ENCODE results near the gene MAPKAP1. TPM values are rescaled to one million over a fixed set of nuclear protein-coding genes. Genes with fewer than 3 reads are reported as not detected.

MAPKAP1 gene
- total and polyA plus RNA-seq, 3 experiments from 2014 or later, result 64.7 to 119 (median 111) TPM

- H3K9me3 Mint-ChIP-seq, result no peaks in the 10 kb centered on the region
- DNase-seq, result no peak
- no peaks in the 10 kb centered on the region for H3K36me3 ChIP-seq (ENCODE audit: insufficient read depth, low read length)
- H3K27ac Mint-ChIP-seq, result peak overlapping the region in 3 of 8 donors; percentile 43 to 79 (median 50)
- ChIA-PET CTCF (interaction anchor here (0.6 kb wide), 1 partner anchor 36 kb away, joined by 3 read pairs; no protein-coding TSS in a partner anchor), POLR2A (no interaction called here)
- no peaks in the 10 kb centered on the region for H3K27me3 ChIP-seq (ENCODE audit: insufficient read depth, low read length, poor library complexity, severe bottlenecking)
- no peak overlapping the region for H3K4me3 Mint-ChIP-seq
- peaks cover 6 to 27% (median 7%) of the 10 kb centered on the region in 3 donors for H3K36me3 Mint-ChIP-seq
- H3K4me3 ChIP-seq (ENCODE audit: low read length), result no peak overlapping the region
- H3K27me3 Mint-ChIP-seq, result no peaks in the 10 kb centered on the region
- no peaks in the 10 kb centered on the region for H3K9me3 ChIP-seq (ENCODE audit: low read length)
- peaks cover 17 to 46% (median 23%) of the 10 kb centered on the region in 3 donors for H3K4me1 Mint-ChIP-seq
- peaks cover 4% of the 10 kb centered on the region for H3K4me1 ChIP-seq (ENCODE audit: insufficient read depth, low read length)
- no peak overlapping the region for H3K27ac ChIP-seq (ENCODE audit: low read depth, low read length)
Measured at GRCh38 chr9:125681657-125682056, 25.4 kb downstream of the MAPKAP1 start.

GRCh38 chr9:125681086-125681622 is 25.9 kb downstream of the MAPKAP1 start:
- DNase-seq, result no peak
- H3K9me3 ChIP-seq (ENCODE audit: low read length), result no peaks in the 10 kb centered on the region
- Mint-ChIP-seq H3K4me1 (peaks cover 17 to 45% (median 27%) of the 10 kb centered on the region in 3 donors), H3K27me3 (no peaks in the 10 kb centered on the region), H3K4me3 (no peak overlapping the region), H3K27ac (no peak overlapping the region), H3K36me3 (peaks cover 6 to 23% (median 7%) of the 10 kb centered on the region in 3 donors), H3K9me3 (no peaks in the 10 kb centered on the region)
- ChIA-PET POLR2A (no interaction called here), CTCF (interaction anchor here (0.6 kb wide), 1 partner anchor 36 kb away, joined by 3 read pairs; no protein-coding TSS in a partner anchor)
- peaks cover 4% of the 10 kb centered on the region for H3K4me1 ChIP-seq (ENCODE audit: insufficient read depth, low read length)
- no peaks in the 10 kb centered on the region for H3K36me3 ChIP-seq (ENCODE audit: insufficient read depth, low read length)
- no peak overlapping the region for H3K27ac ChIP-seq (ENCODE audit: low read depth, low read length)
- H3K27me3 ChIP-seq (ENCODE audit: insufficient read depth, low read length, poor library complexity, severe bottlenecking), result no peaks in the 10 kb centered on the region
- no peak overlapping the region for H3K4me3 ChIP-seq (ENCODE audit: low read length)

GRCh38 chr9:125680445-125680844 is 26.6 kb downstream of the MAPKAP1 start:
- Histone ChIP-seq H3K4me3 (ENCODE audit: low read length) (no peak overlapping the region), H3K27me3 (ENCODE audit: insufficient read depth, low read length, poor library complexity, severe bottlenecking) (no peaks in the 10 kb centered on the region), H3K36me3 (ENCODE audit: insufficient read depth, low read length) (no peaks in the 10 kb centered on the region), H3K9me3 (ENCODE audit: low read length) (no peaks in the 10 kb centered on the region), H3K4me1 (ENCODE audit: insufficient read depth, low read length) (peaks cover 4% of the 10 kb centered on the region), H3K27ac (ENCODE audit: low read depth, low read length) (no peak overlapping the region)
- Mint-ChIP-seq H3K9me3 (no peaks in the 10 kb centered on the region), H3K36me3 (peaks cover 6 to 18% (median 7%) of the 10 kb centered on the region in 3 donors), H3K27me3 (no peaks in the 10 kb centered on the region), H3K27ac (no peak overlapping the region), H3K4me3 (no peak overlapping the region), H3K4me1 (peaks cover 19 to 50% (median 31%) of the 10 kb centered on the region in 3 donors)
- POLR2A ChIA-PET, result interaction anchor here (0.6 kb wide), 1 partner anchor 9 kb away, joined by 5 read pairs; no protein-coding TSS in a partner anchor
- CTCF ChIA-PET, result no interaction called here
- DNase-seq, result no peak

- peaks cover 21 to 49% (median 38%) of the 10 kb centered on the region in 3 donors for H3K4me1 Mint-ChIP-seq
- Histone ChIP-seq H3K36me3 (ENCODE audit: insufficient read depth, low read length) (no peaks in the 10 kb centered on the region), H3K4me1 (ENCODE audit: insufficient read depth, low read length) (peaks cover 4% of the 10 kb centered on the region), H3K27me3 (ENCODE audit: insufficient read depth, low read length, poor library complexity, severe bottlenecking) (no peaks in the 10 kb centered on the region), H3K27ac (ENCODE audit: low read depth, low read length) (no peak overlapping the region), H3K4me3 (ENCODE audit: low read length) (no peak overlapping the region), H3K9me3 (ENCODE audit: low read length) (no peaks in the 10 kb centered on the region)
- H3K27ac Mint-ChIP-seq, result no peak overlapping the region
- H3K36me3 Mint-ChIP-seq, result peaks cover 0 to 12% (median 6%) of the 10 kb centered on the region in 3 donors
- no peaks in the 10 kb centered on the region for H3K27me3 Mint-ChIP-seq
- ChIA-PET CTCF (no interaction called here), POLR2A (no interaction called here)
- no peaks in the 10 kb centered on the region for H3K9me3 Mint-ChIP-seq
- no peak overlapping the region for H3K4me3 Mint-ChIP-seq
- no peak for DNase-seq
Measured at GRCh38 chr9:125679597-125680189, 27.3 kb downstream of the MAPKAP1 start.

- ChIA-PET POLR2A (no interaction called here), CTCF (no interaction called here)
- H3K4me3 Mint-ChIP-seq, result no peak overlapping the region
- no peaks in the 10 kb centered on the region for H3K27me3 ChIP-seq (ENCODE audit: insufficient read depth, low read length, poor library complexity, severe bottlenecking)
- H3K9me3 ChIP-seq (ENCODE audit: low read length), result no peaks in the 10 kb centered on the region
- H3K27ac ChIP-seq (ENCODE audit: low read depth, low read length), result no peak overlapping the region
- H3K36me3 ChIP-seq (ENCODE audit: insufficient read depth, low read length), result no peaks in the 10 kb centered on the region
- no peaks in the 10 kb centered on the region for H3K9me3 Mint-ChIP-seq
- peak overlapping the region in 1 of 8 donors; percentile 12 for H3K27ac Mint-ChIP-seq
- no peaks in the 10 kb centered on the region for H3K27me3 Mint-ChIP-seq
- H3K4me1 Mint-ChIP-seq, result peaks cover 18 to 45% (median 37%) of the 10 kb centered on the region in 3 donors
- H3K4me1 ChIP-seq (ENCODE audit: insufficient read depth, low read length), result no peaks in the 10 kb centered on the region
- H3K36me3 Mint-ChIP-seq, result peaks cover 0 to 22% (median 11%) of the 10 kb centered on the region in 3 donors
- no peak overlapping the region for H3K4me3 ChIP-seq (ENCODE audit: low read length)
- no peak for DNase-seq
Measured at GRCh38 chr9:125674981-125675973, 31.7 kb downstream of the MAPKAP1 start.

GRCh38 chr9:125672876-125673275 is 34.1 kb downstream of the MAPKAP1 start:
- Histone ChIP-seq H3K4me1 (ENCODE audit: insufficient read depth, low read length) (no peaks in the 10 kb centered on the region), H3K27me3 (ENCODE audit: insufficient read depth, low read length, poor library complexity, severe bottlenecking) (no peaks in the 10 kb centered on the region), H3K4me3 (ENCODE audit: low read length) (no peak overlapping the region), H3K9me3 (ENCODE audit: low read length) (no peaks in the 10 kb centered on the region), H3K36me3 (ENCODE audit: insufficient read depth, low read length) (peaks cover 3% of the 10 kb centered on the region), H3K27ac (ENCODE audit: low read depth, low read length) (no peak overlapping the region)
- ChIA-PET CTCF (no interaction called here), POLR2A (interaction anchor here (0.8 kb wide), 1 partner anchor 29 kb away, joined by 11 read pairs; no protein-coding TSS in a partner anchor)
- H3K4me1 Mint-ChIP-seq, result peaks cover 14 to 40% (median 33%) of the 10 kb centered on the region in 3 donors
- H3K27me3 Mint-ChIP-seq, result no peaks in the 10 kb centered on the region
- no peak for DNase-seq
- H3K36me3 Mint-ChIP-seq, result peaks cover 2 to 33% (median 8%) of the 10 kb centered on the region in 3 donors
- no peak overlapping the region for H3K27ac Mint-ChIP-seq
- H3K4me3 Mint-ChIP-seq, result no peak overlapping the region
- H3K9me3 Mint-ChIP-seq, result no peaks in the 10 kb centered on the region

- Mint-ChIP-seq H3K27ac (peak overlapping the region in 5 of 8 donors; percentile 5 to 65 (median 48)), H3K4me1 (peaks cover 13 to 18% (median 14%) of the 10 kb centered on the region in 3 donors), H3K27me3 (no peaks in the 10 kb centered on the region), H3K36me3 (peaks cover 3 to 28% (median 4%) of the 10 kb centered on the region in 3 donors), H3K9me3 (no peaks in the 10 kb centered on the region), H3K4me3 (peak overlapping the region in 1 of 7 donors; percentile 68)
- ChIA-PET POLR2A (interaction anchor here (0.5 kb wide), 1 partner anchor 26 kb away, joined by 3 read pairs; no protein-coding TSS in a partner anchor), CTCF (no interaction called here)
- H3K27me3 ChIP-seq (ENCODE audit: insufficient read depth, low read length, poor library complexity, severe bottlenecking), result no peaks in the 10 kb centered on the region
- H3K36me3 ChIP-seq (ENCODE audit: insufficient read depth, low read length), result peaks cover 2% of the 10 kb centered on the region
- no peaks in the 10 kb centered on the region for H3K9me3 ChIP-seq (ENCODE audit: low read length)
- no peak overlapping the region for H3K27ac ChIP-seq (ENCODE audit: low read depth, low read length)
- no peak overlapping the region for H3K4me3 ChIP-seq (ENCODE audit: low read length)
- no peak for DNase-seq
- no peaks in the 10 kb centered on the region for H3K4me1 ChIP-seq (ENCODE audit: insufficient read depth, low read length)
Measured at GRCh38 chr9:125663127-125663526, 43.9 kb downstream of the MAPKAP1 start.

Measured in CD8-positive, alpha-beta memory T cell (primary cell).